Measurements from ENCODE around the gene MSRB3.

The MSRB3 gene

GRCh38 chr12:65324056-65324455 is 45.6 kb downstream of the MSRB3 start:
- DNase-seq (ENCODE audit: low read depth) = peak; percentile 28
- no peak for TF ChIP-seq CTCF (conservative IDR thresholded peaks at IDR 0.05; ENCODE audit: low read length)
- H3K4me3 ChIP-seq (ENCODE audit: low read length) = no peak overlapping the region

GRCh38 chr12:65324551-65324950 is 46.1 kb downstream of the MSRB3 start:
- no peak for TF ChIP-seq CTCF (conservative IDR thresholded peaks at IDR 0.05; ENCODE audit: low read length)
- DNase-seq (ENCODE audit: low read depth) = peak; percentile 28

DNA sequence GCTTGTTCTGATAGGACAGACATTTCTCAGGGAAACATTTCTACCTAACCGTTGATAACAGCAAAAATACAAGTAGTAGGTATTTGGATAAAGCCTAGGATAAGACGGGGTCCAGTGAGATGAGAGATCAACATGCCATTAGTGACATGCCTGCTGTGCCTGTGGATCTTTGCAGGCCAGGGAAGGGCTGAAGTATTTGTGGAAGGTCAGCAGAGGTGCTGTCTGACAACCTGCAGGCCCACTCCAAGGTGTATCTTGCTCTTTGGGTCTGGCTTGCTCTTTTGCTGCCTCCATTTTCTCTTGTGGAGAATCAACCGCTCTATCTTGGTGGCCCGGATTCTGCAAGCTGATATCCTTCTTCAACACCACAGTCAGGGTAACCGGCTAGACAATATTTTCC is 46.7 kb downstream of the MSRB3 start:
- no peak overlapping the region for H3K4me3 ChIP-seq (ENCODE audit: low read length)
- TF ChIP-seq CTCF (conservative IDR thresholded peaks at IDR 0.05; ENCODE audit: low read length) = no peak
- no peak for DNase-seq (ENCODE audit: low read depth)

More at GRCh38 chr12:65324551-65324950, 46.1 kb downstream of the MSRB3 start:
- no peak overlapping the region for H3K4me3 ChIP-seq (ENCODE audit: low read length)

GRCh38 chr12:65326616-65327015 is 48.1 kb downstream of the MSRB3 start:
- TF ChIP-seq CTCF (conservative IDR thresholded peaks at IDR 0.05; ENCODE audit: low read length) = no peak
- no peak overlapping the region for H3K4me3 ChIP-seq (ENCODE audit: low read length)

GRCh38 chr12:65327207-65328076 is 49.0 kb downstream of the MSRB3 start:
- H3K4me3 ChIP-seq (ENCODE audit: low read length) = no peak overlapping the region
- TF ChIP-seq CTCF (conservative IDR thresholded peaks at IDR 0.05; ENCODE audit: low read length) = no peak
- peak; percentile 93 for DNase-seq (ENCODE audit: low read depth)

More at GRCh38 chr12:65326616-65327015, 48.1 kb downstream of the MSRB3 start:
- DNase-seq (ENCODE audit: low read depth) = no peak

GRCh38 chr12:65329721-65330120 is 51.2 kb downstream of the MSRB3 start:
- DNase-seq (ENCODE audit: low read depth) = no peak
- TF ChIP-seq CTCF (conservative IDR thresholded peaks at IDR 0.05; ENCODE audit: low read length) = no peak
- no peak overlapping the region for H3K4me3 ChIP-seq (ENCODE audit: low read length)

- H3K4me3 ChIP-seq (ENCODE audit: low read length) = no peak overlapping the region
- no peak for DNase-seq (ENCODE audit: low read depth)
- no peak for TF ChIP-seq CTCF (conservative IDR thresholded peaks at IDR 0.05; ENCODE audit: low read length)
Measured at GRCh38 chr12:65330331-65330730, 51.8 kb downstream of the MSRB3 start.

Measured in AG10803 (cell line).